HL-60 (cell line): ENCODE data around the gene SMIM1.

Source experiments
- GABPA ChIP-seq: IDR thresholded peaks from 2 replicates; pipeline ENCODE4 v1.6.1; 2012; ENCODE audit warnings: low read depth
- POLR2AphosphoS5 ChIP-seq: IDR thresholded peaks from 2 replicates; pipeline ENCODE4 v1.6.1; 2012; ENCODE audit warnings: low read depth
- SPI1 ChIP-seq: IDR thresholded peaks from 2 replicates; pipeline ENCODE4 v1.6.1; 2012; ENCODE audit warnings: low read depth, mild to moderate bottlenecking, borderline replicate concordance
- TF ChIP-seq, protein P1 (sequence below): IDR thresholded peaks from one replicate; pipeline ENCODE4 v1.5.1; 2011; ENCODE audit warnings: low read length, control low read depth, inconsistent platforms; ENCODE audit not compliant: insufficient read depth
- TF ChIP-seq, protein P2 (sequence below): IDR thresholded peaks from 2 replicates; pipeline ENCODE4 v1.6.1; 2012; ENCODE audit warnings: low read depth; ENCODE audit not compliant: insufficient replicate concordance

DNA sequence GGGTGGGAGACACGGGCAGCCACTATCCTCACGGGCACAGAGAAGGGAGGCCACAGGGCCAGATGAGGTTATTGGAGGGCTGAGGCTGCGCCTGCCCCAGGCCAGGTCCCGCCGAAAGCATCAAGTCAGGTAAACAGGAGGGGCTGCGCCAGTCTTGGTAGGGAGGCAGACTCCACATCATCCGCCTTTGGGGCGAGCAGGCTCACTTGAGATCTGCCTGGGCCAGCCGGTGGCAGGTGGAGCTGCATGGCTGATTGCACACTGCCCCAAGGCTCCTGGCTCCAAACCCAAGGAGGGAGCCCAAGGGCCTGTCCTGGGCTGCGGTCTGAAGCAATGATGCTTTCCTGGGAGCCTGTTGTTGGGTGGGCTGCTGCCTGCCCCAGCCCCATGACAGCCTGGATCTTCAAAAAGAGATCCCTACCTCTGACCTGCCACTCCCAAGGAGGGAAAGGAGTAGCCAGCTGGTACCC lies 4.6 kb downstream of the SMIM1 start:
- no peak for TF ChIP-seq SPI1
- TF ChIP-seq, protein P1, sequence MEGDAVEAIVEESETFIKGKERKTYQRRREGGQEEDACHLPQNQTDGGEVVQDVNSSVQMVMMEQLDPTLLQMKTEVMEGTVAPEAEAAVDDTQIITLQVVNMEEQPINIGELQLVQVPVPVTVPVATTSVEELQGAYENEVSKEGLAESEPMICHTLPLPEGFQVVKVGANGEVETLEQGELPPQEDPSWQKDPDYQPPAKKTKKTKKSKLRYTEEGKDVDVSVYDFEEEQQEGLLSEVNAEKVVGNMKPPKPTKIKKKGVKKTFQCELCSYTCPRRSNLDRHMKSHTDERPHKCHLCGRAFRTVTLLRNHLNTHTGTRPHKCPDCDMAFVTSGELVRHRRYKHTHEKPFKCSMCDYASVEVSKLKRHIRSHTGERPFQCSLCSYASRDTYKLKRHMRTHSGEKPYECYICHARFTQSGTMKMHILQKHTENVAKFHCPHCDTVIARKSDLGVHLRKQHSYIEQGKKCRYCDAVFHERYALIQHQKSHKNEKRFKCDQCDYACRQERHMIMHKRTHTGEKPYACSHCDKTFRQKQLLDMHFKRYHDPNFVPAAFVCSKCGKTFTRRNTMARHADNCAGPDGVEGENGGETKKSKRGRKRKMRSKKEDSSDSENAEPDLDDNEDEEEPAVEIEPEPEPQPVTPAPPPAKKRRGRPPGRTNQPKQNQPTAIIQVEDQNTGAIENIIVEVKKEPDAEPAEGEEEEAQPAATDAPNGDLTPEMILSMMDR, result no peak
- no peak for TF ChIP-seq POLR2AphosphoS5
- TF ChIP-seq, protein P2, sequence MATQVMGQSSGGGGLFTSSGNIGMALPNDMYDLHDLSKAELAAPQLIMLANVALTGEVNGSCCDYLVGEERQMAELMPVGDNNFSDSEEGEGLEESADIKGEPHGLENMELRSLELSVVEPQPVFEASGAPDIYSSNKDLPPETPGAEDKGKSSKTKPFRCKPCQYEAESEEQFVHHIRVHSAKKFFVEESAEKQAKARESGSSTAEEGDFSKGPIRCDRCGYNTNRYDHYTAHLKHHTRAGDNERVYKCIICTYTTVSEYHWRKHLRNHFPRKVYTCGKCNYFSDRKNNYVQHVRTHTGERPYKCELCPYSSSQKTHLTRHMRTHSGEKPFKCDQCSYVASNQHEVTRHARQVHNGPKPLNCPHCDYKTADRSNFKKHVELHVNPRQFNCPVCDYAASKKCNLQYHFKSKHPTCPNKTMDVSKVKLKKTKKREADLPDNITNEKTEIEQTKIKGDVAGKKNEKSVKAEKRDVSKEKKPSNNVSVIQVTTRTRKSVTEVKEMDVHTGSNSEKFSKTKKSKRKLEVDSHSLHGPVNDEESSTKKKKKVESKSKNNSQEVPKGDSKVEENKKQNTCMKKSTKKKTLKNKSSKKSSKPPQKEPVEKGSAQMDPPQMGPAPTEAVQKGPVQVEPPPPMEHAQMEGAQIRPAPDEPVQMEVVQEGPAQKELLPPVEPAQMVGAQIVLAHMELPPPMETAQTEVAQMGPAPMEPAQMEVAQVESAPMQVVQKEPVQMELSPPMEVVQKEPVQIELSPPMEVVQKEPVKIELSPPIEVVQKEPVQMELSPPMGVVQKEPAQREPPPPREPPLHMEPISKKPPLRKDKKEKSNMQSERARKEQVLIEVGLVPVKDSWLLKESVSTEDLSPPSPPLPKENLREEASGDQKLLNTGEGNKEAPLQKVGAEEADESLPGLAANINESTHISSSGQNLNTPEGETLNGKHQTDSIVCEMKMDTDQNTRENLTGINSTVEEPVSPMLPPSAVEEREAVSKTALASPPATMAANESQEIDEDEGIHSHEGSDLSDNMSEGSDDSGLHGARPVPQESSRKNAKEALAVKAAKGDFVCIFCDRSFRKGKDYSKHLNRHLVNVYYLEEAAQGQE, result no peak
- TF ChIP-seq GABPA, result no peak
